Smooth muscle cell (in vitro differentiated cells): Measurements from ENCODE around the gene NTNG1. TPM values are rescaled to one million over a fixed set of nuclear protein-coding genes. Genes with fewer than 3 reads are reported as not detected.

ENCODE experiments used
- DNase-seq: peaks from one replicate; lab custom pipeline; 2025; ENCODE audit not compliant: unreplicated experiment; lab: John Stamatoyannopoulos, UW
- H2AFZ ChIP-seq: fragments of 200-600 bp; sonication (generic); 2 replicates; pipeline ENCODE4 v1.6.0; 2016; ENCODE audit warnings: antibody characterized with exemption, low read depth, mild to moderate bottlenecking
- H3F3A ChIP-seq: fragments of 200-600 bp; sonication (generic); 2 replicates; pipeline ENCODE4 v1.6.0; 2017; ENCODE audit warnings: antibody characterized with exemption, low read depth
- H3K27ac ChIP-seq: fragments of 200-600 bp; sonication (generic); 2 replicates; pipeline ENCODE4 v1.5.1; 2016; ENCODE audit warnings: low read depth, mild to moderate bottlenecking
- H3K27me3 ChIP-seq: fragments of 200-600 bp; sonication (generic); 2 replicates; pipeline ENCODE4 v1.6.1; 2016; ENCODE audit warnings: low read depth, mild to moderate bottlenecking
- H3K36me3 ChIP-seq: fragments of 200-600 bp; sonication (generic); 2 replicates; pipeline ENCODE4 v1.5.1; 2016; ENCODE audit warnings: low read depth
- H3K4me1 ChIP-seq: fragments of 200-600 bp; sonication (generic); 2 replicates; pipeline ENCODE4 v1.5.1; 2016; ENCODE audit warnings: low read depth
- H3K4me2 ChIP-seq: fragments of 200-600 bp; sonication (generic); 2 replicates; pipeline ENCODE4 v1.6.0; 2016; ENCODE audit warnings: mild to moderate bottlenecking
- H3K4me3 ChIP-seq: fragments of 200-600 bp; sonication (generic); 2 replicates; pipeline ENCODE4 v1.5.1; 2016; ENCODE audit warnings: mild to moderate bottlenecking
- H3K79me2 ChIP-seq: fragments of 200-600 bp; sonication (generic); 2 replicates; pipeline ENCODE4 v1.6.0; 2016; ENCODE audit warnings: low read depth, mild to moderate bottlenecking
- H3K9ac ChIP-seq: fragments of 200-600 bp; sonication (generic); 2 replicates; pipeline ENCODE4 v1.6.0; 2016; ENCODE audit warnings: low read depth
- H3K9me3 ChIP-seq: fragments of 200-600 bp; sonication (generic); replicated peaks from 2 replicates; pipeline ENCODE4 v1.5.1; 2016; ENCODE audit warnings: low read depth
- H4K20me1 ChIP-seq: fragments of 200-600 bp; sonication (generic); 2 replicates; pipeline ENCODE4 v1.6.0; 2016; ENCODE audit warnings: low read depth
- WGBS: methylation state at CpG from one replicate; pipeline ENCODE4 v1.1.7; 2016; ENCODE audit warnings: low lambda C conversion rate; 5-methylcytosine and 5-hydroxymethylcytosine counted together
- polyA plus RNA-seq: library from polyadenylated mRNA; unstranded; fragments of >200 nt; fragmentation: Nextera tagmentation; extraction: Ambion mirVana; gene quantifications from 2 replicates; pipeline ENCODE4 v1.2.1, GENCODE V29; 2016
- total RNA-seq: library from RNA; depleted of rRNA; stranded (reverse); fragments of >200 nt; gene quantifications from 2 replicates; pipeline ENCODE4 v1.2.3, GENCODE V29; 2014
- TF ChIP-seq, protein P1 (sequence below): fragments of 200-600 bp; sonication (generic); IDR thresholded peaks from 2 replicates; pipeline ENCODE4 v1.5.1; 2017; ENCODE audit warnings: borderline replicate concordance, mild to moderate bottlenecking, antibody characterized with exemption; ENCODE audit not compliant: insufficient read depth, poor library complexity, severe bottlenecking

Gene NTNG1
- total and polyA plus RNA-seq, 2 experiments from 2014 or later = 0.39 to 1.1 TPM

DNA sequence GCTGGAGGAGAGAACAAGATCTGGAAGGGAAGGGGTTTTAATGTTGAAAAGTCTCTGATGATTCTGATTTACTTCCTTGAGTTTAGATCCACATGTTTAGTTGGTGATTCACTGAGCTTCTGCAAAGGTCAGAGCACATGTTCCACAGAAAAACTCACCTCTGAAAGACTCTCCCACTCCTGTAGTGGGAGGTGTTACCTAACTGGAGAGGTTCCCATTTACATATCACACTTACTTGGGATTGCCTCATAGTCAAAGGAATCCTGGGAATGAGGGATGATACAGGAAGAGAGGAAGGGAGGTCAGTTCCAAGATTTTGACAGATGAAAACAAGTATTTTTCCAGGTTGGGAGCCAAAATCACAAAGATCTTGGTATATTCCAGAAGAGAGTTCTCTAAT, 2.7 kb upstream of the NTNG1 start:
- Histone ChIP-seq H3K9me3 (no peaks in the 10 kb centered on the region), H3K79me2 (no peaks in the 10 kb centered on the region), H3F3A (no peaks in the 10 kb centered on the region), H3K27me3 (peaks cover 15% of the 10 kb centered on the region), H2AFZ (no peak overlapping the region), H4K20me1 (no peaks in the 10 kb centered on the region), H3K4me2 (no peak overlapping the region), H3K4me3 (no peak overlapping the region), H3K4me1 (no peaks in the 10 kb centered on the region), H3K9ac (no peak overlapping the region), H3K36me3 (no peaks in the 10 kb centered on the region), H3K27ac (no peak overlapping the region)
- no peak for DNase-seq
- TF ChIP-seq, protein P1, sequence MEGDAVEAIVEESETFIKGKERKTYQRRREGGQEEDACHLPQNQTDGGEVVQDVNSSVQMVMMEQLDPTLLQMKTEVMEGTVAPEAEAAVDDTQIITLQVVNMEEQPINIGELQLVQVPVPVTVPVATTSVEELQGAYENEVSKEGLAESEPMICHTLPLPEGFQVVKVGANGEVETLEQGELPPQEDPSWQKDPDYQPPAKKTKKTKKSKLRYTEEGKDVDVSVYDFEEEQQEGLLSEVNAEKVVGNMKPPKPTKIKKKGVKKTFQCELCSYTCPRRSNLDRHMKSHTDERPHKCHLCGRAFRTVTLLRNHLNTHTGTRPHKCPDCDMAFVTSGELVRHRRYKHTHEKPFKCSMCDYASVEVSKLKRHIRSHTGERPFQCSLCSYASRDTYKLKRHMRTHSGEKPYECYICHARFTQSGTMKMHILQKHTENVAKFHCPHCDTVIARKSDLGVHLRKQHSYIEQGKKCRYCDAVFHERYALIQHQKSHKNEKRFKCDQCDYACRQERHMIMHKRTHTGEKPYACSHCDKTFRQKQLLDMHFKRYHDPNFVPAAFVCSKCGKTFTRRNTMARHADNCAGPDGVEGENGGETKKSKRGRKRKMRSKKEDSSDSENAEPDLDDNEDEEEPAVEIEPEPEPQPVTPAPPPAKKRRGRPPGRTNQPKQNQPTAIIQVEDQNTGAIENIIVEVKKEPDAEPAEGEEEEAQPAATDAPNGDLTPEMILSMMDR = no peak

DNA sequence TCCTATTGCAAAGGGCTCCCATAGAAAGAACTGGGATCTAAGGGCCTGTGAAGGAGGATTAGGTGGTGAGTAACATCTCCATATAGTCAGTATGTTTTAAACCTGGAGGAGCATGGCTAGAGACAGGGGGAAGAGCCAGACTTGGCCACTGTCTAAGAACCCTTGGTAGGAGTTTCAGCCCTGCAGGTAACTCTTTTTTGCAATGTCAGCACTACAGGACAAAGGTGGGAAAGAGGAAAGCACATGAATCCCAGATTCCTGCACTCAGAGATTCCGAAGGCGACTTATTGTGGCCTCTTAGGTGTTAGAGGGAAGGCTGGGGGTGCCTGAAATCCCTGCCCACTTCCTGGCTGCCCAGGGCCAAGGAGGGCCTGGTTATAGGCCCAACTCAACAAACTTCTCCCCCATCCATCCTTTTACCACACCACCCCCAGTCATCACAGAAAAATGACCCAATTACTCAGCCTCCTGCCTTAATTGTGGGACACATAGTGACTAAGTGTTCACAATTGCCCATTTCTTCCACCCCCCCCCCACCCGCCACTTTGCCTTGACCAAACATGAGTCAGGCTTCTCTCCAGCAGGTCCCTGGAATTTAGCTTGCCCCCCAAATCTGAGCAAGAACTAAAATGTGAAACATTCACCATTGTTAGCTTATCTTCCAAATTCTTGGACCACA, 1.9 kb upstream of the NTNG1 start:
- no peak for DNase-seq
- no peaks in the 10 kb centered on the region for H3K79me2 ChIP-seq
- H3K9ac ChIP-seq = no peak overlapping the region
- no peak overlapping the region for H2AFZ ChIP-seq
- H3K27me3 ChIP-seq = peaks cover 18% of the 10 kb centered on the region
- no peaks in the 10 kb centered on the region for H4K20me1 ChIP-seq
- WGBS = 50% methylated on average over 3 of the region's 3 CpGs
- H3K9me3 ChIP-seq = no peaks in the 10 kb centered on the region
- no peaks in the 10 kb centered on the region for H3K36me3 ChIP-seq
- H3F3A ChIP-seq = no peaks in the 10 kb centered on the region
- H3K4me1 ChIP-seq = no peaks in the 10 kb centered on the region
- H3K4me3 ChIP-seq = no peak overlapping the region
- peak overlapping the region; percentile 94 for H3K4me2 ChIP-seq
- TF ChIP-seq, protein P1 = no peak
- no peak overlapping the region for H3K27ac ChIP-seq

DNA sequence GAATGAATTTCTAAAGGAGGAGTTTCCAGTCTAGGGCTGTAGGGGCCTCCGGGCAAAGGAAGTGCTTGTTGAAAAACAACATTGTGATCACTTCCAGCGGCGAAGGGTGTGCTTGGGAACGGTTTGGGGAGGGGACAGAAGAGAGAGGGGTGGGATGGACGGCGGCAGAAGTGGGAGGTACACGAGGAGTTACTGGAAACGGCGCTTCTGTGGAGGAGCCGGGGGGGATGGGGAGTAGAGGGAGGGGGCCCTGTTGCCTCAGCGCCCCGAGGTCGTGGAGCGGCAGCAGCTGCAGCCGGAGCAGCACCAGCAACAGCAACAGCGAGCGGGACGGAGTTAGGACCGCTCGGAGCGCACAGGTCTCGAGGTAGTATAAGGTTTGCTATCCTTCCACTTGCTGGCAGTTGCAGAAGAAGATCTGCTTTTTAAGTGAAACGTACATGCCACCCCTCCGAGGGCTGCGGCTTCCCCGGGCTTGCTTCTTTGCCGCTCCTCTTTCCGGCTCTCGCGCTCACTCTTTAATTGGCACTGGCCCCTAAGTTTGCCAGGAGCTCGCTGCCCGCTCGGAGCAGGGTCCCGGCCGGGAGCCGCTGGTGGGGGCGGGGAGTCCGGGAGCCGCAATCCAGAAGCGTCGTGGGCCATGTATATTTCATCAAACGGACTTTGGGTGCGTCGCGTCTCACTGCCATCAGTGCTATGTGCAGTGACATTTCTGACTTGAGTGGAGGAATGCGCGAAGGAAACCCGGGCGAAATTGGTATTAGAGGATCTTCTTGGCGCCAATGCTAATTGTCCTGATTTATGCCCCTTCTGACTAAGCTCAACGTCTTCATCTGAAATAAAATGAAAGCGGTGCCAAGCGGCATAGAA, 771 bp upstream of the NTNG1 start:
- Histone ChIP-seq H4K20me1 (no peaks in the 10 kb centered on the region), H3K4me1 (no peaks in the 10 kb centered on the region), H3K36me3 (no peaks in the 10 kb centered on the region), H3K27me3 (peaks cover 18% of the 10 kb centered on the region), H3K27ac (no peak overlapping the region), H3K4me2 (peak overlapping the region; percentile 94), H3K4me3 (peak overlapping the region; percentile 58), H3K9me3 (no peaks in the 10 kb centered on the region), H3F3A (no peaks in the 10 kb centered on the region), H3K9ac (no peak overlapping the region), H2AFZ (peak overlapping the region; percentile 77), H3K79me2 (no peaks in the 10 kb centered on the region)
- TF ChIP-seq, protein P1 = no peak
- 1% methylated on average over 52 of the region's 53 CpGs for WGBS
- DNase-seq = no peak
